ENCODE measurements around the gene SLC38A3.
A peak's percentile ranks its signal among the peaks of the same experiment; 100 is the strongest.

The SLC38A3 gene

DNA sequence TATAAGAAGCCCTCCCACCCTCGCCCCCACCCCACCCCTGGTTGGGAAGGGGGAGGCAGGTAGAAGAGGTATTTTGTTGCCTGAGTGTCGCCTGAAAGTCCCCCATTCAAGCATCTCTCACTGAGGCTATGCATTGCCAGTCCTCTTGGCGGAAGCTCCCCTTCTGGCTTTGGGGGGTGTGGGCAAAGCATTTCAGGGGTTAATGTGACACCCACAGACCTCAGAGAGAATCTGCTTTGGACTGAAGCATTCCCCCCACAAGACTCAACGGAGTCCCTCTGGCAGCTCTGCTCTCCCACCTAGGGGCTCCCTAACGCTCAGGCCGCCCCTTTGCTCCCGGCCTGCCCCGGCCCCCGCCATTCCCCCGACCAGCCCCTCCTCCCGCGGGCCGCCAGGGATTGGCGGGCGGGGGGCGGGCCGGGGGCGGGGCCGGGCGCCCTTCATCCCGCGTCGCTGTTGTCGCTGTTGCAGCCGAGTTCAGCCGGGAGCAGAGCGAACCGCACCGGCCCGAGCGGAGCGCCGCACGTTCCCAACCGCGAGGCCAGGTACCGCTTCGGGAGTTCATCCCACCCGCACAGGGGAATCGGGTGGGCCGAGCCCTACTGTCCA lies at the start of gene SLC38A3:
Gene SLC38A3, plus strand, starts transcription at position 468 of the 609 bp plus-strand sequence. CDS start 8,929 bp downstream, outside the sequence.
- Histone ChIP-seq H3K4me1 (ENCODE audit: control insufficient read depth in 1 of 2, insufficient read depth in 1 of 2, low read depth in 1 of 2, low read length in 1 of 2) (peaks cover 0 to 12% of the 10 kb centered on the region in 2 experiments), H3K27ac (no peak within 1 kb of the TSS), H3K27me3 (peaks cover 81% of the 10 kb centered on the region), H3K4me3 (ENCODE audit: low read depth in 1 of 2, low read length in 1 of 2) (no peak within 1 kb of the TSS), H3K36me3 (no peaks in the 10 kb centered on the region), H3K9me3 (no peaks in the 10 kb centered on the region)
- TF ChIP-seq, protein P1, sequence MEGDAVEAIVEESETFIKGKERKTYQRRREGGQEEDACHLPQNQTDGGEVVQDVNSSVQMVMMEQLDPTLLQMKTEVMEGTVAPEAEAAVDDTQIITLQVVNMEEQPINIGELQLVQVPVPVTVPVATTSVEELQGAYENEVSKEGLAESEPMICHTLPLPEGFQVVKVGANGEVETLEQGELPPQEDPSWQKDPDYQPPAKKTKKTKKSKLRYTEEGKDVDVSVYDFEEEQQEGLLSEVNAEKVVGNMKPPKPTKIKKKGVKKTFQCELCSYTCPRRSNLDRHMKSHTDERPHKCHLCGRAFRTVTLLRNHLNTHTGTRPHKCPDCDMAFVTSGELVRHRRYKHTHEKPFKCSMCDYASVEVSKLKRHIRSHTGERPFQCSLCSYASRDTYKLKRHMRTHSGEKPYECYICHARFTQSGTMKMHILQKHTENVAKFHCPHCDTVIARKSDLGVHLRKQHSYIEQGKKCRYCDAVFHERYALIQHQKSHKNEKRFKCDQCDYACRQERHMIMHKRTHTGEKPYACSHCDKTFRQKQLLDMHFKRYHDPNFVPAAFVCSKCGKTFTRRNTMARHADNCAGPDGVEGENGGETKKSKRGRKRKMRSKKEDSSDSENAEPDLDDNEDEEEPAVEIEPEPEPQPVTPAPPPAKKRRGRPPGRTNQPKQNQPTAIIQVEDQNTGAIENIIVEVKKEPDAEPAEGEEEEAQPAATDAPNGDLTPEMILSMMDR (IDR thresholded peaks at IDR 0.05), result no peak

DNA sequence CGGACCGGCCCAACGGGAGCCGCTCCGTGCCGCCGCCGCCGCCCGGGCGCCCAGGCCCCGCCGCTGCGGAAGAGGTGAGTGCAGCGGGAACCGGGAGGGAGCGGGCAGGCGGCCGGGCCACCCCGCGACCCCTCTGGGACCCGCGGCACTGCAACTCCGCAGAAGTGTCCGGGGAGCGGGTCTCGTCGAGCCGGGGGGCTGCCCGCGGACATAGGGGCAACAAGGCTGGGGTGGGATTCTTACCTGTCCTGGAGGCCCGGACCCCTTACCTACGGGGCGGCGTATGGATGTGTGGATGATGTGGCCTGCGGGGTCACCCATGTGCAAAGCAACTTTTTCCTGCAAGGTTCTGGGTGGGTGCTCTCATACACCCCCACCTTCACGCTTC lies 49.6 kb upstream of the SLC38A3 start:
- TF ChIP-seq, protein P1 (IDR thresholded peaks at IDR 0.05), result no peak
- H3K4me1 ChIP-seq (ENCODE audit: control insufficient read depth in 1 of 2, insufficient read depth in 1 of 2, low read depth in 1 of 2, low read length in 1 of 2), result peaks cover 12 to 14% of the 10 kb centered on the region in 2 experiments
- H3K27me3 ChIP-seq, result peaks cover 87% of the 10 kb centered on the region
- H3K4me3 ChIP-seq (ENCODE audit: low read depth in 1 of 2, low read length in 1 of 2), result peak overlapping the region; percentile 30 to 53
- no peaks in the 10 kb centered on the region for H3K36me3 ChIP-seq
- no peaks in the 10 kb centered on the region for H3K9me3 ChIP-seq
- no peak overlapping the region for H3K27ac ChIP-seq

DNA sequence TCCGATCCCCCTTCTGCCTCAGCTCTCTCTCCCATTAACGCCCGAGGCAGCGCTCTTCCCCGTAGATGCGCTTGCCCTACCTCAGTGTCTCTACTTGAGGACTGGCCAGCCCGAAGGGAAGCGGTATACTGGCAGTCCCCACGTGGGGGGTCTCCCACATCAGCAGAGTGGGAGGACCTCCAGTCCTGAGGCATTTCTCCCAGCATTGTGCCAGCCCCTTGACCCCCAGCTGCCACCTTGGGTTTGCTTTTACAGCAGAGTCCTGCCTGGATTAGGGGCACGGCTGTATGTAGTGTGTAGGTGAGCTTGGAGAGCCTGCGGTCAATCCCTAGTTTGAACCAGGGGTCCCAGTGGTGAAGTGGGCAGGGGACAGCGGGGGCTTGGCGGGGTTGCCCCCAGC lies 49.2 kb upstream of the SLC38A3 start:
- peaks cover 12 to 14% of the 10 kb centered on the region in 2 experiments for H3K4me1 ChIP-seq (ENCODE audit: control insufficient read depth in 1 of 2, insufficient read depth in 1 of 2, low read depth in 1 of 2, low read length in 1 of 2)
- H3K36me3 ChIP-seq, result no peaks in the 10 kb centered on the region
- peak overlapping the region; percentile 30 to 53 for H3K4me3 ChIP-seq (ENCODE audit: low read depth in 1 of 2, low read length in 1 of 2)
- TF ChIP-seq, protein P1 (IDR thresholded peaks at IDR 0.05), result no peak
- no peaks in the 10 kb centered on the region for H3K9me3 ChIP-seq
- H3K27me3 ChIP-seq, result peaks cover 87% of the 10 kb centered on the region
- no peak overlapping the region for H3K27ac ChIP-seq

DNA sequence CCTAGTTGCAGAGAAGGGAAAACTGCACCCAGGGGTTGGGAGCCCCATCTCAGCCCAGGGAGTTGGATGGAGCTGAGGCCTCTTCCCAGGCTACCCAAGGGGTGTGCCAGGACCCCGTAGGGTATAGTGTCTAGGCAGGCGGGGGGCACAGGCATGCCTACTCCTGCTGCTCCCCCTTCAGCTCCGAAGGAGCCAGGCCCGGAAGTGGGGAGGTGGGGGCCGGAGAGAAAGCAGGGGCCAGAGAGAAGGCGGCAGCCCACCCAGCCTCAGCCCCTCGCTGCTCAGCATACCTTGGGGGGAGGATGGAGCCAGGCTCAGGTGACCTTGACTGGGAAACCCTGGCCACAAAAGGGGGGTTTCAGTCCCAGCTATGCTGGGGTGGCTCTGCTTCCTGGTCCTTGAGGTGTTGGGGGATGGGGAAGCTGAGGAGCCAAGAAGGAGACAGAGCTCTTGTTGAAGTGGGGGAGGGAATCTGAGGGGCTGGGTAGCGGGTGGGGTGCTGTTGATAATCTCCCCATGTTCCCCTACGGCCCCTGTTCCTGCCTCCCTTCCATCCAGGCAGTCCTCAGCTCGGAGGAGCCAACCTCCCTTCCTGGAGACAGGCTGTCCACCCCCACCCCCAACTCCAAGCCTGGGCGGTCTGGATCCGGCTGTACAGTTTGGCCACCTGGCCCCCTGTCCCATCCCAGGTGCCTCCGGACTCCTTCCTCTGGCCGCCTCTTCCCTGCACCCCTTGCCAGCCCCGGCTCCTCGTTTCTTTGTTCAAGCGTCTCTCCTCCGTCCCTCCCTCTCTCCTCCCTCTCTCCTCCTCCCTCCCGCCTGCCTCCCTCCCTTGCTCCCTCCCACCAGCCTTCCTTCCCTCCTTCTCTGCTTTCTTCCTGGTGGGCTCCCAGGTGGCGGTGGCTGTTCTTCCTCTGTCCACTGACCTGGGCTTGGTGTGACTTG lies 48.2 kb upstream of the SLC38A3 start:
- H3K27me3 ChIP-seq, result peaks cover 84% of the 10 kb centered on the region
- peaks cover 12 to 14% of the 10 kb centered on the region in 2 experiments for H3K4me1 ChIP-seq (ENCODE audit: control insufficient read depth in 1 of 2, insufficient read depth in 1 of 2, low read depth in 1 of 2, low read length in 1 of 2)
- H3K9me3 ChIP-seq, result no peaks in the 10 kb centered on the region
- H3K27ac ChIP-seq, result no peak overlapping the region
- TF ChIP-seq, protein P1 (IDR thresholded peaks at IDR 0.05), result no peak
- H3K4me3 ChIP-seq (ENCODE audit: low read depth in 1 of 2, low read length in 1 of 2), result no peak overlapping the region
- H3K36me3 ChIP-seq, result no peaks in the 10 kb centered on the region

DNA sequence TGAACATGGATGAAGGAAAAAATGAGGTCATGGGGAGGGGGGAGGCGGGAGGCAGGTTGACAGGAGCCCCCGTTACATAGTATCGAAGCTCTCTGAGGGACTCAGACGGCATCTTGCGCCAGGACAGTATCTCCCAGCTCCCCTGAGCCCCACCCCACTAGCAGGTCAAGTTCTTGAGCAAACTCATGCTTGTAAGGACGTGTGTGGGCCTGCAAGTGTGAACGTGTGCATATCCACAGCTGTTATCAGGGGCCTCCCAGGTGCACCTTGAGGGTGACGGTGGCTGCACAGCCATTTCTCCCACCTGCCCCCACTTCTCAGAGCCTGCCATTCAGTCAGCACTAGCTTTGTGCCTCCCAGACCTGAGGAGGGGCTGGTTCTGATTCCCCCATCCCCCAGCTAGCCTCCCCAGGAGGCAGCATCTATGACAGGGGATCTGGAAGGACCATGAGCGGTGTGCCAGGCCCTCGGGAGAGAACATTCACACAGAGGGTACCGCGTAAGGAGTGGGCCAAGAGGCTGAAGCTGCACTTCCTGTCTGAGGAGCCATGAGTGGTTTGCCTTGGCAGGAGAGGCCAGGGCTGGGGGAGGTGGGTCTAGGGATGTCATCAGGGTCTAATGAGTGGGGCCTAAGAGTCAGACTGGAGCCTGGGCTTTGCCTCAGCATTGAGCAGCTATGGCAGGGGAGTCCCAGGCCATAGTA lies 47.1 kb upstream of the SLC38A3 start:
- H3K4me1 ChIP-seq (ENCODE audit: control insufficient read depth in 1 of 2, insufficient read depth in 1 of 2, low read depth in 1 of 2, low read length in 1 of 2), result peaks cover 12 to 14% of the 10 kb centered on the region in 2 experiments
- H3K27ac ChIP-seq, result no peak overlapping the region
- peaks cover 76% of the 10 kb centered on the region for H3K27me3 ChIP-seq
- H3K36me3 ChIP-seq, result no peaks in the 10 kb centered on the region
- H3K9me3 ChIP-seq, result no peaks in the 10 kb centered on the region
- TF ChIP-seq, protein P1 (IDR thresholded peaks at IDR 0.05), result no peak
- no peak overlapping the region for H3K4me3 ChIP-seq (ENCODE audit: low read depth in 1 of 2, low read length in 1 of 2)

Measured in neutrophil (primary cell).